ENCODE data around the gene CNPY4. TPM values are rescaled to one million over a fixed set of nuclear protein-coding genes. Genes with fewer than 3 reads are reported as not detected.
"Not testable (repeated sequence)": the region's sequence is repeated elsewhere in the genome, so short reads cannot be mapped to it uniquely, and the experiment has no call there.

CNPY4 gene
- total RNA-seq, 2 donors from 2014 or later: 17.5 to 19.1 TPM

GRCh38 chr7:100130608-100131453 lies 11.4 kb downstream of the CNPY4 start:
- no peak overlapping the region for H3K27ac Mint-ChIP-seq
- DNase-seq (ENCODE audit: low spot score) (peak; percentile 84), ATAC-seq (peak in 1 of 2 donors; percentile 53)
- H3K27me3 Mint-ChIP-seq: peaks cover 0 to 3% of the 10 kb centered on the region in 2 donors
- peak overlapping the region; percentile 60 for H3K4me3 Mint-ChIP-seq
- no peaks in the 10 kb centered on the region for H3K9me3 Mint-ChIP-seq
- H3K4me1 Mint-ChIP-seq (ENCODE audit: low read depth in 2 of 2): peaks cover 16 to 20% of the 10 kb centered on the region in 2 donors
- H3K36me3 Mint-ChIP-seq: no peaks in the 10 kb centered on the region

GRCh38 chr7:100132126-100132525 lies 12.7 kb downstream of the CNPY4 start:
- Mint-ChIP-seq H3K9me3 (no peaks in the 10 kb centered on the region), H3K4me1 (ENCODE audit: low read depth in 2 of 2) (peaks cover 12 to 15% of the 10 kb centered on the region in 2 donors), H3K27ac (peak overlapping the region in 1 of 2 donors; percentile 39), H3K4me3 (no peak overlapping the region), H3K27me3 (peaks cover 0 to 3% of the 10 kb centered on the region in 2 donors), H3K36me3 (no peaks in the 10 kb centered on the region)
- no peak for ATAC-seq
- no peak for DNase-seq (ENCODE audit: low spot score)

- peak overlapping the region in 1 of 2 donors; percentile 39 for H3K27ac Mint-ChIP-seq
- no peaks in the 10 kb centered on the region for H3K36me3 Mint-ChIP-seq
- peaks cover 12 to 15% of the 10 kb centered on the region in 2 donors for H3K4me1 Mint-ChIP-seq (ENCODE audit: low read depth in 2 of 2)
- DNase-seq (ENCODE audit: low spot score) (no peak), ATAC-seq (peak; percentile 78 to 84)
- no peak overlapping the region for H3K4me3 Mint-ChIP-seq
- peaks cover 0 to 3% of the 10 kb centered on the region in 2 donors for H3K27me3 Mint-ChIP-seq
- no peaks in the 10 kb centered on the region for H3K9me3 Mint-ChIP-seq
Measured at GRCh38 chr7:100132697-100133151, 13.3 kb downstream of the CNPY4 start.

- H3K4me3 Mint-ChIP-seq: no peak overlapping the region
- peaks cover 9 to 13% of the 10 kb centered on the region in 2 donors for H3K4me1 Mint-ChIP-seq (ENCODE audit: low read depth in 2 of 2)
- H3K36me3 Mint-ChIP-seq: no peaks in the 10 kb centered on the region
- no peaks in the 10 kb centered on the region for H3K9me3 Mint-ChIP-seq
- no peak for ATAC-seq
- no peak overlapping the region for H3K27ac Mint-ChIP-seq
- no peak for DNase-seq (ENCODE audit: low spot score)
- peaks cover 0 to 6% of the 10 kb centered on the region in 2 donors for H3K27me3 Mint-ChIP-seq
Measured at GRCh38 chr7:100137851-100138760, 18.7 kb downstream of the CNPY4 start.

- peak overlapping the region; percentile 34 to 61 for H3K27ac Mint-ChIP-seq
- peak; percentile 57 to 79 for ATAC-seq
Measured at GRCh38 chr7:100141555-100141949, 22.1 kb downstream of the CNPY4 start.

GRCh38 chr7:100142461-100142860 lies 23.0 kb downstream of the CNPY4 start:
- no peak overlapping the region for H3K27ac Mint-ChIP-seq
- H3K4me3 Mint-ChIP-seq: no peak overlapping the region
- peaks cover 9 to 13% of the 10 kb centered on the region in 2 donors for H3K4me1 Mint-ChIP-seq (ENCODE audit: low read depth in 2 of 2)
- H3K36me3 Mint-ChIP-seq: no peaks in the 10 kb centered on the region
- H3K27me3 Mint-ChIP-seq: peaks cover 0 to 3% of the 10 kb centered on the region in 2 donors
- ATAC-seq (no peak), DNase-seq (ENCODE audit: low spot score) (no peak)
- H3K9me3 Mint-ChIP-seq: no peaks in the 10 kb centered on the region

More at GRCh38 chr7:100141555-100141949, 22.1 kb downstream of the CNPY4 start:
- no peak for DNase-seq (ENCODE audit: low spot score)
- Mint-ChIP-seq H3K4me3 (peak overlapping the region; percentile 26), H3K36me3 (no peaks in the 10 kb centered on the region), H3K27me3 (peaks cover 0 to 3% of the 10 kb centered on the region in 2 donors), H3K9me3 (no peaks in the 10 kb centered on the region), H3K4me1 (ENCODE audit: low read depth in 2 of 2) (peaks cover 9 to 13% of the 10 kb centered on the region in 2 donors)

GRCh38 chr7:100146350-100146749 lies 26.9 kb downstream of the CNPY4 start:
- ATAC-seq; H3K4me3 Mint-ChIP-seq; H3K36me3 Mint-ChIP-seq; H3K27me3 Mint-ChIP-seq; H3K9me3 Mint-ChIP-seq; H3K27ac Mint-ChIP-seq; DNase-seq (ENCODE audit: low spot score): not testable (repeated sequence)
- peaks cover 20 to 22% of the 10 kb centered on the region in 2 donors for H3K4me1 Mint-ChIP-seq (ENCODE audit: low read depth in 2 of 2)

- no peak for ATAC-seq
- H3K4me3 Mint-ChIP-seq: no peak overlapping the region
- no peaks in the 10 kb centered on the region for H3K9me3 Mint-ChIP-seq
- peaks cover 17 to 20% of the 10 kb centered on the region in 2 donors for H3K4me1 Mint-ChIP-seq (ENCODE audit: low read depth in 2 of 2)
- H3K27me3 Mint-ChIP-seq: no peaks in the 10 kb centered on the region
- no peak for DNase-seq (ENCODE audit: low spot score)
- no peak overlapping the region for H3K27ac Mint-ChIP-seq
- peaks cover 11% of the 10 kb centered on the region for H3K36me3 Mint-ChIP-seq
Measured at GRCh38 chr7:100147278-100147677, 27.8 kb downstream of the CNPY4 start.

- Mint-ChIP-seq H3K27ac (peak overlapping the region; percentile 90 to 97), H3K4me3 (peak overlapping the region; percentile 96), H3K9me3 (no peaks in the 10 kb centered on the region), H3K36me3 (peaks cover 16% of the 10 kb centered on the region), H3K27me3 (no peaks in the 10 kb centered on the region), H3K4me1 (ENCODE audit: low read depth in 2 of 2) (peaks cover 21 to 25% of the 10 kb centered on the region in 2 donors)
- DNase-seq (ENCODE audit: low spot score) (no peak), ATAC-seq (no peak)
Measured at GRCh38 chr7:100148225-100148558, 28.8 kb downstream of the CNPY4 start.

- ATAC-seq (peak; percentile 100), DNase-seq (ENCODE audit: low spot score) (peak; percentile 99)
- H3K4me1 Mint-ChIP-seq (ENCODE audit: low read depth in 2 of 2): peaks cover 24 to 25% of the 10 kb centered on the region in 2 donors
- peak within 1 kb of the TSS; percentile 96 for H3K4me3 Mint-ChIP-seq
- peaks cover 16% of the 10 kb centered on the region for H3K36me3 Mint-ChIP-seq
- no peaks in the 10 kb centered on the region for H3K9me3 Mint-ChIP-seq
- no peaks in the 10 kb centered on the region for H3K27me3 Mint-ChIP-seq
- peak within 1 kb of the TSS; percentile 90 to 97 for H3K27ac Mint-ChIP-seq
Measured at GRCh38 chr7:100148559-100149328, 29.3 kb downstream of the CNPY4 start, which contains the start of gene LAMTOR4. Gene LAMTOR4, plus strand, starts transcription at chr7:100148918. Its CDS starts 55 bp downstream, at chr7:100148973.

- H3K9me3 Mint-ChIP-seq: no peaks in the 10 kb centered on the region
- DNase-seq (ENCODE audit: low spot score): no peak
- no peak for ATAC-seq
- H3K27ac Mint-ChIP-seq: peak overlapping the region; percentile 54 to 57
- no peak overlapping the region for H3K4me3 Mint-ChIP-seq
- peaks cover 16% of the 10 kb centered on the region for H3K36me3 Mint-ChIP-seq
- H3K4me1 Mint-ChIP-seq (ENCODE audit: low read depth in 2 of 2): peaks cover 27 to 28% of the 10 kb centered on the region in 2 donors
- H3K27me3 Mint-ChIP-seq: no peaks in the 10 kb centered on the region
Measured at GRCh38 chr7:100152404-100152803, 33.0 kb downstream of the CNPY4 start.

- DNase-seq (ENCODE audit: low spot score) (no peak), ATAC-seq (no peak)
- H3K4me1 Mint-ChIP-seq (ENCODE audit: low read depth in 2 of 2): peaks cover 30 to 32% of the 10 kb centered on the region in 2 donors
- no peaks in the 10 kb centered on the region for H3K27me3 Mint-ChIP-seq
- H3K27ac Mint-ChIP-seq: peak overlapping the region in 1 of 2 donors; percentile 54
- H3K9me3 Mint-ChIP-seq: no peaks in the 10 kb centered on the region
- no peak overlapping the region for H3K4me3 Mint-ChIP-seq
- H3K36me3 Mint-ChIP-seq: peaks cover 16% of the 10 kb centered on the region
Measured at GRCh38 chr7:100152937-100153666, 33.7 kb downstream of the CNPY4 start.

Measured in natural killer cell treated with Interleukin-12 subunit alpha and Interleukin-12 subunit beta and Interleukin-15 and Interleukin-18, amount 100 ng/mL, for 72 hours (primary cell).